Mesodermal cell (in vitro differentiated cells): Measurements from ENCODE around the gene MZT2A.
"Not testable (repeated sequence)": the region's sequence is repeated elsewhere in the genome, so short reads cannot be mapped to it uniquely, and the experiment has no call there.

Experiments used
- H3K27ac ChIP-seq: 2 replicates; pipeline ENCODE4 v1.7.0; 2013; ENCODE audit warnings: mild to moderate bottlenecking, low read depth, low read length, moderate library complexity; ENCODE audit not compliant: severe bottlenecking
- H3K36me3 ChIP-seq: 2 replicates; pipeline ENCODE4 v1.7.1; 2013; ENCODE audit warnings: mild to moderate bottlenecking, low read length, moderate library complexity; ENCODE audit not compliant: control insufficient read depth, insufficient read depth
- H3K4me1 ChIP-seq: one replicate; pipeline ENCODE4 v1.7.1; 2013; ENCODE audit warnings: mild to moderate bottlenecking, low read length; ENCODE audit not compliant: insufficient read depth, control insufficient read depth, poor library complexity, severe bottlenecking
- H3K4me3 ChIP-seq: 2 replicates; pipeline ENCODE4 v1.7.0; 2013; ENCODE audit warnings: low read length, control low read depth, mild to moderate bottlenecking; ENCODE audit not compliant: insufficient read depth, poor library complexity, severe bottlenecking; ENCODE audit errors: extremely low read depth
- H3K9me3 ChIP-seq: 2 replicates; pipeline ENCODE4 v1.7.1; 2013; ENCODE audit warnings: mild to moderate bottlenecking, low read length, moderate library complexity; ENCODE audit not compliant: control insufficient read depth
- WGBS, 2 experiments: methylation state at CpG; one replicate each; pipeline ENCODE4 v1.1.5; 2013; ENCODE audit warnings: missing lambda C conversion rate in 2 of 2; ENCODE audit not compliant: insufficient coverage in 2 of 2; 5-methylcytosine and 5-hydroxymethylcytosine counted together

Gene MZT2A

GRCh38 chr2:131476363-131476762 lies 15.8 kb downstream of the MZT2A start:
- not testable (repeated sequence) for H3K4me3 ChIP-seq, H3K4me1 ChIP-seq, H3K36me3 ChIP-seq, H3K9me3 ChIP-seq, H3K27ac ChIP-seq
- WGBS, 2 experiments: 96 to 97% methylated on average over 15 to 23 of the region's 25 CpGs

GRCh38 chr2:131475831-131476230 lies 16.4 kb downstream of the MZT2A start, which contains the start of gene TUBA3D:
Gene TUBA3D, plus strand, starts transcription at chr2:131476119. Its CDS starts 81 bp downstream, at chr2:131476200.
- Histone ChIP-seq H3K4me1 (no peaks in the 10 kb centered on the region), H3K4me3 (no peak within 1 kb of the TSS), H3K27ac (no peak within 1 kb of the TSS), H3K36me3 (no peaks in the 10 kb centered on the region), H3K9me3 (no peaks in the 10 kb centered on the region)
- WGBS, 2 experiments: 96 to 98% methylated on average over 8 to 21 of the region's 27 CpGs

- H3K9me3 ChIP-seq, H3K4me1 ChIP-seq, H3K27ac ChIP-seq, H3K4me3 ChIP-seq, H3K36me3 ChIP-seq: not testable (repeated sequence)
- WGBS, 2 experiments: no CpG with 5 or more reads among the region's 2 CpGs
Observed at GRCh38 chr2:131473266-131473665, 18.9 kb downstream of the MZT2A start.

- H3K4me3 ChIP-seq, H3K4me1 ChIP-seq, H3K27ac ChIP-seq, H3K9me3 ChIP-seq, H3K36me3 ChIP-seq: not testable (repeated sequence)
- WGBS, 2 experiments: 67 to 100% methylated on average over 1 of the region's 8 CpGs
Observed at GRCh38 chr2:131471624-131472023, 20.6 kb downstream of the MZT2A start.

- H3K4me3 ChIP-seq, H3K9me3 ChIP-seq, H3K4me1 ChIP-seq, H3K36me3 ChIP-seq, H3K27ac ChIP-seq: not testable (repeated sequence)
- no CpG with 5 or more reads among the region's 3 CpGs for WGBS, 2 experiments
Observed at GRCh38 chr2:131470944-131471343, 21.3 kb downstream of the MZT2A start.

GRCh38 chr2:131467722-131468121 lies 24.5 kb downstream of the MZT2A start:
- 75 to 83% methylated on average over 3 to 4 of the region's 10 CpGs for WGBS, 2 experiments
- not testable (repeated sequence) for H3K4me3 ChIP-seq, H3K36me3 ChIP-seq, H3K27ac ChIP-seq, H3K4me1 ChIP-seq, H3K9me3 ChIP-seq

GRCh38 chr2:131454914-131455313 lies 37.3 kb downstream of the MZT2A start:
- not testable (repeated sequence) for H3K27ac ChIP-seq, H3K9me3 ChIP-seq
- WGBS, 2 experiments: no CpG with 5 or more reads among the region's 2 CpGs

GRCh38 chr2:131451265-131451949 lies 40.8 kb downstream of the MZT2A start:
- not testable (repeated sequence) for H3K36me3 ChIP-seq, H3K27ac ChIP-seq, H3K9me3 ChIP-seq, H3K4me3 ChIP-seq, H3K4me1 ChIP-seq
- WGBS, 2 experiments: 89 to 100% methylated on average over 1 of the region's 10 CpGs

More at GRCh38 chr2:131454914-131455313, 37.3 kb downstream of the MZT2A start:
- H3K4me3 ChIP-seq, H3K36me3 ChIP-seq, H3K4me1 ChIP-seq: not testable (repeated sequence)

GRCh38 chr2:131447981-131448380 lies 44.2 kb downstream of the MZT2A start:
- not testable (repeated sequence) for H3K27ac ChIP-seq, H3K36me3 ChIP-seq, H3K4me1 ChIP-seq, H3K4me3 ChIP-seq, H3K9me3 ChIP-seq
- 96 to 100% methylated on average over 1 to 4 of the region's 9 CpGs for WGBS, 2 experiments

GRCh38 chr2:131445896-131446295 lies 46.3 kb downstream of the MZT2A start:
- WGBS, 2 experiments: 90 to 96% methylated on average over 14 to 18 of the region's 19 CpGs
- no peak overlapping the region for H3K27ac ChIP-seq
- no peaks in the 10 kb centered on the region for H3K4me1 ChIP-seq
- H3K36me3 ChIP-seq: no peaks in the 10 kb centered on the region
- H3K9me3 ChIP-seq: no peaks in the 10 kb centered on the region
- H3K4me3 ChIP-seq: no peak overlapping the region

- H3K4me1 ChIP-seq, H3K9me3 ChIP-seq, H3K36me3 ChIP-seq, H3K27ac ChIP-seq, H3K4me3 ChIP-seq: not testable (repeated sequence)
- 91 to 100% methylated on average over 8 to 10 of the region's 21 CpGs for WGBS, 2 experiments
Observed at GRCh38 chr2:131445515-131445797, 46.7 kb downstream of the MZT2A start.
